Ovary (tissue), 9 donors: Measurements from ENCODE around the gene DGKI. TPM values are rescaled to one million over a fixed set of nuclear protein-coding genes. Genes with fewer than 3 reads are reported as not detected.

Experiments used
- DNase-seq, 5 donors: peaks; one replicate each; pipeline ENCODE4 v3.0.0-alpha.2; 2019 to 2020
- H3K27ac ChIP-seq, 2 donors: fragments of 200-600 bp; one replicate each; pipeline versions ENCODE4 v1.5.1 to v1.8.0; 2019 to 2022
- H3K27me3 ChIP-seq: fragments of 200-600 bp; one replicate; pipeline ENCODE4 v1.8.0; 2022
- H3K36me3 ChIP-seq: fragments of 200-600 bp; sonication (generic); one replicate; pipeline ENCODE4 v1.5.1; 2019
- H3K4me1 ChIP-seq: one replicate; pipeline ENCODE4 v1.8.1; 2013; ENCODE audit warnings: mild to moderate bottlenecking, moderate library complexity; ENCODE audit not compliant: insufficient read depth
- H3K4me3 ChIP-seq: fragments of 200-600 bp; sonication (generic); one replicate; pipeline ENCODE4 v1.5.1; 2017
- H3K9me3 ChIP-seq, 2 donors: fragments of 200-600 bp in 1 of 2; sonication (generic) in 1 of 2; one replicate each; pipeline versions ENCODE4 v1.5.1 to v1.8.1; 2013 to 2019; ENCODE audit warnings: mild to moderate bottlenecking in 1 of 2, moderate library complexity in 1 of 2
- EP300 ChIP-seq: sonication (generic); formaldehyde crosslinking; IDR thresholded peaks from one replicate; pipeline ENCODE4 v1.6.1; 2017; ENCODE audit warnings: antibody characterized with exemption
- POLR2A ChIP-seq: fragments of 450-650 bp; IDR thresholded peaks from one replicate; pipeline ENCODE4 v1.6.1; 2017; ENCODE audit warnings: antibody characterized with exemption, mild to moderate bottlenecking, moderate library complexity
- WGBS, 3 donors: extraction: QIAGEN DNeasy Blood & Tissue Kit in 1 of 3; methylation state at CpG; one replicate each; pipeline versions ENCODE4 v1.1.5 to v1.1.7; 2013 to 2017; 5-methylcytosine and 5-hydroxymethylcytosine counted together
- intact Hi-C, 4 donors: fragments of 100-400 bp; cut with DNase I; formaldehyde crosslinking; loops; one replicate each; pipeline versions ENCODE4 v1.11.0 to v1.15.1; 2022 to 2023
- polyA plus RNA-seq, 2 donors: library from polyadenylated mRNA; stranded (reverse); fragments of 200-250 nt in 1 of 2; fragments of 350-450 nt in 1 of 2; fragmentation: Illumina TruSeq in 1 of 2; extraction: RNeasy Lipid Tissue Mini Kit (QIAGEN cat#74804) in 1 of 2; gene quantifications; one replicate each; pipeline ENCODE4 v1.2.3, GENCODE V29; 2013 to 2014
- total RNA-seq, 7 donors: library from RNA; depleted of rRNA in 2 of 7; stranded (reverse); fragments of >200 nt in 2 of 7; fragmentation: NEBNext Ultra II Directional in 3 of 7; extraction: Animal tissue kit (Norgen Biotek cat#: 25700) in 3 of 7; gene quantifications; one replicate each; pipeline versions ENCODE4 v1.1.0 to v1.2.4, GENCODE V29; 2016 to 2023
- TF ChIP-seq, protein P1 (sequence below), 3 donors: fragments of 450-650 bp in 2 of 3; fragments of 200-600 bp in 1 of 3; IDR thresholded peaks; one replicate each; pipeline versions ENCODE4 v1.5.1 to v1.8.0; 2016 to 2022; ENCODE audit warnings: antibody characterized with exemption in 3 of 3, mild to moderate bottlenecking in 1 of 3
- donor health status: DM: no; HTN: no; CAD: no; lungs with moderate emphysema.
- donor health status: DM: no; HTN: no; CAD: no.
- donor health status: Bipolar disorder and iron deficiency.
- donor health status: DM: yes; HTN: yes; CAD: no.
- donor health status: DM: no; HTN: no; CAD: no.
- donor health status: DM: yes; HTN: yes; CAD: no.

Gene DGKI
- total and polyA plus RNA-seq, 9 donors, result 0.10 to 1.3 (median 0.29) TPM

GRCh38 chr7:137574812-137575211 lies 272.0 kb downstream of the DGKI start:
- TF ChIP-seq, protein P1, sequence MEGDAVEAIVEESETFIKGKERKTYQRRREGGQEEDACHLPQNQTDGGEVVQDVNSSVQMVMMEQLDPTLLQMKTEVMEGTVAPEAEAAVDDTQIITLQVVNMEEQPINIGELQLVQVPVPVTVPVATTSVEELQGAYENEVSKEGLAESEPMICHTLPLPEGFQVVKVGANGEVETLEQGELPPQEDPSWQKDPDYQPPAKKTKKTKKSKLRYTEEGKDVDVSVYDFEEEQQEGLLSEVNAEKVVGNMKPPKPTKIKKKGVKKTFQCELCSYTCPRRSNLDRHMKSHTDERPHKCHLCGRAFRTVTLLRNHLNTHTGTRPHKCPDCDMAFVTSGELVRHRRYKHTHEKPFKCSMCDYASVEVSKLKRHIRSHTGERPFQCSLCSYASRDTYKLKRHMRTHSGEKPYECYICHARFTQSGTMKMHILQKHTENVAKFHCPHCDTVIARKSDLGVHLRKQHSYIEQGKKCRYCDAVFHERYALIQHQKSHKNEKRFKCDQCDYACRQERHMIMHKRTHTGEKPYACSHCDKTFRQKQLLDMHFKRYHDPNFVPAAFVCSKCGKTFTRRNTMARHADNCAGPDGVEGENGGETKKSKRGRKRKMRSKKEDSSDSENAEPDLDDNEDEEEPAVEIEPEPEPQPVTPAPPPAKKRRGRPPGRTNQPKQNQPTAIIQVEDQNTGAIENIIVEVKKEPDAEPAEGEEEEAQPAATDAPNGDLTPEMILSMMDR (IDR thresholded peaks at IDR 0.05), result no peak
- TF ChIP-seq EP300 (no peak), POLR2A (no peak)
- intact Hi-C loops, result no loop called here
- Histone ChIP-seq H3K27me3 (no peaks in the 10 kb centered on the region), H3K4me3 (no peak overlapping the region), H3K9me3 (no peaks in the 10 kb centered on the region), H3K27ac (no peak overlapping the region), H3K36me3 (no peaks in the 10 kb centered on the region), H3K4me1 (no peaks in the 10 kb centered on the region)
- DNase-seq, result no peak

DNA sequence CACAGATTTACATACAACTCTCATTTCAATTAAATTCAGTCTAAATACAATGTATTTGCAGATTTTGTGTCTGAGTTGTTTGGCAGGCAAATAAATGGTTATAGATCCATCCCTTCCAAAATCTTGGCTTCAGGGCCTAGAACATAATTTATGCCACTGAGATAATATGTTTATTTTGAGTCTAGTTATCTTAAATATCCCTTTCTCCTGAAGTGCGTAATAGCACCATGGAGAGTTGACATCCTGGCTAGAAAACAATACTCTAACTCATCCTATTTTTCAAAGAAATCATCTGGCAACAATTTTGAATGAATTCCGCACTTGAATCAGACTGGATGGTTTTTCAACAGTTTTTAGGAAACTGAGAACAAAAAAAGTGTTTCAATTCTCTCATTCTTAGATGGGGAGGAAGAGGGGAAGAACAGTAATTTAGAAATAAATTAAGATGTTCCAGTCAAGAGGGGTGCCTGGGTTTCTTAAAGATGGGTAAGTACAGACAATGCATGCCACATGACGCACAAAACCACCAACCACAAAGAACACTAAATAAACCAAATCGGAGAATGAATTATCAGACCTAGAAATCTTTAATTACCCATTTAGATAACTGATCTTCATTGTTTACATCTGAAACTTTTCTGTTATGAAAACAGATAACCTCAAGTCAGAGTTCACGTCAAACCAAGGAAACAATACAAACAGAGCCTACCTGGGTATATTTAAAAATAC lies 274.6 kb downstream of the DGKI start:
- intact Hi-C loops, result no loop called here
- H3K27me3 ChIP-seq, result no peaks in the 10 kb centered on the region
- H3K4me1 ChIP-seq, result no peaks in the 10 kb centered on the region
- H3K36me3 ChIP-seq, result no peaks in the 10 kb centered on the region
- no peak overlapping the region for H3K27ac ChIP-seq
- H3K9me3 ChIP-seq, result no peaks in the 10 kb centered on the region
- no peak for DNase-seq
- H3K4me3 ChIP-seq, result no peak overlapping the region
- WGBS, 3 donors, result 67 to 73% (median 70%) methylated on average over 5 of the region's 5 CpGs
- TF ChIP-seq EP300, result no peak

GRCh38 chr7:137564677-137565076 lies 282.1 kb downstream of the DGKI start:
- Histone ChIP-seq H3K9me3 (no peaks in the 10 kb centered on the region), H3K4me3 (no peak overlapping the region), H3K27me3 (no peaks in the 10 kb centered on the region), H3K4me1 (no peaks in the 10 kb centered on the region), H3K27ac (no peak overlapping the region), H3K36me3 (no peaks in the 10 kb centered on the region)
- intact Hi-C loops, result no loop called here
- TF ChIP-seq POLR2A (no peak), EP300 (no peak)
- TF ChIP-seq, protein P1 (IDR thresholded peaks at IDR 0.05), result no peak
- 22 to 39% (median 30%) methylated on average over 11 of the region's 11 CpGs for WGBS, 3 donors
- DNase-seq, result no peak

DNA sequence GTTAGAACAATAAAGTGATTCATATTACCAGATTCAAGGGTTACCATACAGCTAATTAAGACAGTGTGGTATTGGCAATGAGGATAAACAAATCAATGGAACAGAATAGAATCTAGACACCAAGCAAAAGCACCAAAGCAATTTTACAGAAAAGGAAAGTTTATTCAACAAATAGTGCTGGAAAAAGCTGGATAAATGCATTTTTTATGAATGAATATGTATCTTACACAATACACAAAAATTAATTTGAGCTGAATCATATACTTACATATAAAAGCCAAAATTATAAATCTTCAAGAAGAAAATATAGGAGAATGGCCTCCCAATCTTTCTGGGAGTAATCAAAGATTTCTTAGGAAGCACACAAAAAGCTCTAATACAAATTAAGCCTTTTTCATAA lies 282.8 kb downstream of the DGKI start:
- Histone ChIP-seq H3K4me3 (no peak overlapping the region), H3K36me3 (no peaks in the 10 kb centered on the region), H3K27me3 (no peaks in the 10 kb centered on the region), H3K4me1 (no peaks in the 10 kb centered on the region), H3K27ac (no peak overlapping the region), H3K9me3 (no peaks in the 10 kb centered on the region)
- DNase-seq, result no peak
- intact Hi-C loops, result no loop called here
- TF ChIP-seq POLR2A (no peak), EP300 (no peak)
- TF ChIP-seq, protein P1 (IDR thresholded peaks at IDR 0.05), result no peak

DNA sequence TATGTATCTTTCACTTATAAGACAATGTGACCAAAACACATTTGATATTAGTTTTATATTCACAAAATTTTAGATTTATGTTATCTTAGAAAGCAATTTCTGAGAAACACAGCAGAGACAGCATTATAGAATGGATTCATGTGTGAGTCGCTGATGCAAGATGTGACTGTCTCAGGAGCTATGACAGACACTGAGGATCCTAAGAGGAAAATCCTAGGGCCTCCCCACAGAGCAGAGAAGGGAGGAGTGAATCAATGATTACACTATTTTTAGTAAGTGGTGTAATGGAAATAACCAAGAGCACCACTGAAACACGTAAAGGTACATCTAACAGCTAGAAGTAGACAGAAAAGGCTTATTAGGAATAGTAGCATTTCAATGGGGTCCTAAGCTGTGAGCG lies 299.3 kb downstream of the DGKI start:
- no peaks in the 10 kb centered on the region for H3K36me3 ChIP-seq
- TF ChIP-seq EP300, result no peak
- TF ChIP-seq, protein P1 (IDR thresholded peaks at IDR 0.05), result no peak
- no peak for TF ChIP-seq POLR2A
- no peaks in the 10 kb centered on the region for H3K27me3 ChIP-seq
- no peak overlapping the region for H3K4me3 ChIP-seq
- H3K9me3 ChIP-seq, result no peaks in the 10 kb centered on the region
- intact Hi-C loops, result no loop called here
- no peak for DNase-seq
- H3K27ac ChIP-seq, result no peak overlapping the region
- H3K4me1 ChIP-seq, result no peaks in the 10 kb centered on the region
- WGBS, 3 donors, result 92 to 95% (median 95%) methylated on average over 3 of the region's 3 CpGs
